Measurements from ENCODE around the gene NUCB1. TPM values are rescaled to one million over a fixed set of nuclear protein-coding genes. Genes with fewer than 3 reads are reported as not detected.

NUCB1 gene
- total and polyA plus RNA-seq, 2 experiments from 2014 or later, result 230 to 337 TPM

GRCh38 chr19:48950159-48950558 is 50.0 kb downstream of the NUCB1 start:
- DNase-seq (ENCODE audit: low read depth in 1 of 2, low spot score in 1 of 2), result no peak
- Histone ChIP-seq H3K4me3 (no peak overlapping the region), H3K36me3 (no peaks in the 10 kb centered on the region), H3K27ac (no peak overlapping the region), H3K4me1 (ENCODE audit: low read depth) (no peaks in the 10 kb centered on the region), H3K27me3 (no peaks in the 10 kb centered on the region), H3K9me3 (ENCODE audit: low read depth) (no peaks in the 10 kb centered on the region)
- no peak for TF ChIP-seq CTCF (IDR thresholded peaks at IDR 0.05; ENCODE audit: low read depth, low read length)

- TF ChIP-seq CTCF (IDR thresholded peaks at IDR 0.05; ENCODE audit: low read depth, low read length), result no peak
- H3K4me3 ChIP-seq, result no peak overlapping the region
- no peaks in the 10 kb centered on the region for H3K36me3 ChIP-seq
- no peak overlapping the region for H3K27ac ChIP-seq
- no peak for DNase-seq (ENCODE audit: low read depth in 1 of 2, low spot score in 1 of 2)
- no peaks in the 10 kb centered on the region for H3K9me3 ChIP-seq (ENCODE audit: low read depth)
- no peaks in the 10 kb centered on the region for H3K4me1 ChIP-seq (ENCODE audit: low read depth)
- H3K27me3 ChIP-seq, result no peaks in the 10 kb centered on the region
Observed at GRCh38 chr19:48950830-48951519, 50.9 kb downstream of the NUCB1 start.

GRCh38 chr19:48953141-48953540 is 53.0 kb downstream of the NUCB1 start:
- Histone ChIP-seq H3K4me3 (no peak overlapping the region), H3K27ac (no peak overlapping the region), H3K4me1 (ENCODE audit: low read depth) (no peaks in the 10 kb centered on the region), H3K27me3 (no peaks in the 10 kb centered on the region), H3K9me3 (ENCODE audit: low read depth) (no peaks in the 10 kb centered on the region), H3K36me3 (no peaks in the 10 kb centered on the region)
- no peak for TF ChIP-seq CTCF (IDR thresholded peaks at IDR 0.05; ENCODE audit: low read depth, low read length)
- no peak for DNase-seq (ENCODE audit: low read depth in 1 of 2, low spot score in 1 of 2)

GRCh38 chr19:48953990-48954594 is 54.0 kb downstream of the NUCB1 start:
- TF ChIP-seq CTCF (IDR thresholded peaks at IDR 0.05; ENCODE audit: low read depth, low read length), result no peak
- DNase-seq (ENCODE audit: low read depth in 1 of 2, low spot score in 1 of 2), result no peak
- H3K9me3 ChIP-seq (ENCODE audit: low read depth), result no peaks in the 10 kb centered on the region
- H3K27ac ChIP-seq, result peak overlapping the region; percentile 83
- no peaks in the 10 kb centered on the region for H3K27me3 ChIP-seq
- H3K36me3 ChIP-seq, result no peaks in the 10 kb centered on the region
- H3K4me1 ChIP-seq (ENCODE audit: low read depth), result no peaks in the 10 kb centered on the region
- H3K4me3 ChIP-seq, result no peak overlapping the region

GRCh38 chr19:48954595-48955307 is 54.6 kb downstream of the NUCB1 start, which contains the start of gene BAX:
Gene BAX (plus strand): TSS chr19:48954875. CDS start chr19:48954929, 54 bp downstream.
- Histone ChIP-seq H3K36me3 (no peaks in the 10 kb centered on the region), H3K4me1 (ENCODE audit: low read depth) (no peaks in the 10 kb centered on the region), H3K4me3 (peak within 1 kb of the TSS; percentile 70), H3K9me3 (ENCODE audit: low read depth) (no peaks in the 10 kb centered on the region), H3K27me3 (no peaks in the 10 kb centered on the region), H3K27ac (peak within 1 kb of the TSS; percentile 83)
- TF ChIP-seq CTCF (IDR thresholded peaks at IDR 0.05; ENCODE audit: low read depth, low read length), result no peak
- peak; percentile 98 to 99 for DNase-seq (ENCODE audit: low read depth in 1 of 2, low spot score in 1 of 2)

Measured in cardiac muscle cell (in vitro differentiated cells and primary cell).